ENCODE data around the gene EIF4E. TPM values are rescaled to one million over a fixed set of nuclear protein-coding genes. Genes with fewer than 3 reads are reported as not detected.
"Not testable (repeated sequence)": the region's sequence is repeated elsewhere in the genome, so short reads cannot be mapped to it uniquely, and the experiment has no call there.

EIF4E gene
- polyA plus RNA-seq, 4 donors, result 108 to 150 (median 123) TPM

DNA sequence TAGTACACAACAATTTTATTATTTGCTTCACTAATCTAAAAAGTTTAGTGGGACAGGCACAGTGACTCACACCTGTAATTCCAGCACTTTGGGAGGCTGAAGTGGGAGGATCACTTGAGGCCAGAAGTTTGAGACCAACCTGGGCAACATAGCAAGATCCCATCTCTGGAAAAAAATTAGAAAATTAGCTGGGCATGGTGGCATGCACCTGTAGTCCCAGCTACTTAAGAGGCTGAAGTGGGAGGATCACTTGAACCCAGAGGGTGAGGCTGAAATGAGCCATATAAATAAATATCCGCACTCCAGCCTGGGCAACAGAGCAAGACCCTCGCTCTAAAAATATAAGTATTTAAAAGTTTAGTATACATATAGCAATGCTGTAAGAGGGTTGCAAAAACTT, 42.6 kb downstream of the EIF4E start:
- not testable (repeated sequence) for DNase-seq (ENCODE audit: low read depth in 4 of 4, low spot score in 2 of 4)

DNA sequence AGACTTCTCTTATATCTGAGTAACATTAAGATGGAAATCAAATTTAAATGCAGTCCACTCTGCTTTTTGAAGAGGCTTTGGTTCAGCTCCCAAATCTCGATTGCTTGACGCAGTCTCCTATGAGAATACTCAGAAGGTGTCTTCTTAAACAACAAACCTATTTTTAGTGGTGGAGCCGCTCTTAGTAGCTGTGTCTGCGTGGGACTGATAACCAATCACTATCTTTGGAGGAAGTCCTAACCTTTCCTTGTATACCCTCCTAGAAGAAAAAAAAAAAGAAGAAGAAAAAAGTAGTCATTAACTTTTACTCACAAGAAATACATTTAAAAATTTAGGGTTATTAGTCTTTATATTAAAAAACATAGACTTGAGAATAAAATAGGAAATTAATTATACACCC, 48.0 kb downstream of the EIF4E start:
- DNase-seq (ENCODE audit: low read depth in 4 of 4, low spot score in 2 of 4), result not testable (repeated sequence)

DNA sequence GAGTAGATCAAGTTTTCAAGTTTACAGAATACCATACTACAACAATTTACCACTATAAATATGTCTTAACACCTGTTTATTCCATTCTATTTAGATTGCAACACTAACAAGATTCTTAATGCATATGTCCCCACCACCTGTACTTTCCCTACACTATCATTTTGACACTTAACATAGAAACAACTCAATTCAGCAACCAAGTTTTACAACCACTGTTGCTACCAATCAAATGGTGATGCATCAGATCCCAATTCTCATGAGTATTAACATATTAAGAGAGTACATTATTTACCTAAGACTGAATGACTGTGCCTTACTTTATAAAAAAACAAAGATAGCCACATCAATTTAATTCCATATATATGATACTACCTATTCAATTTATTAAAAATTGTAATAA, 49.4 kb downstream of the EIF4E start:
- no peak for DNase-seq (ENCODE audit: low read depth in 4 of 4, low spot score in 2 of 4)

DNA sequence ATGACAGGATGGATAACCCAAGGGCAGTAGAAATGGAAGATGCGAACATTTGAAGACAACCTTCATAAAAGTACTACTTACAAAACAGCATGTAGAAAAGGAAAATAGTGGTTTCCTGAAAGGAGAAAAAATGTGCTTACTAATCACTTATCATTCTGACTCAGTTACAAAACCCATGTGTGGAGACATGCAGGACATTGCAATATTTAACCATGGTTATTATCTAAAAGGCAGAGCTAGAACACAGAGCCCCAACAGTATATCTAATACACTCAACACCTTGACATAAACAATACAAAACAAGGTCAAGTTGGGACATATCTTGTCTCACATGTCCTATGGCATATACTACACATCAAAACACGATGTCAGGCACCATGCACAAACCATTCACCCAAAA, 55.9 kb downstream of the EIF4E start:
- no peak for DNase-seq (ENCODE audit: low read depth in 4 of 4, low spot score in 2 of 4)

DNA sequence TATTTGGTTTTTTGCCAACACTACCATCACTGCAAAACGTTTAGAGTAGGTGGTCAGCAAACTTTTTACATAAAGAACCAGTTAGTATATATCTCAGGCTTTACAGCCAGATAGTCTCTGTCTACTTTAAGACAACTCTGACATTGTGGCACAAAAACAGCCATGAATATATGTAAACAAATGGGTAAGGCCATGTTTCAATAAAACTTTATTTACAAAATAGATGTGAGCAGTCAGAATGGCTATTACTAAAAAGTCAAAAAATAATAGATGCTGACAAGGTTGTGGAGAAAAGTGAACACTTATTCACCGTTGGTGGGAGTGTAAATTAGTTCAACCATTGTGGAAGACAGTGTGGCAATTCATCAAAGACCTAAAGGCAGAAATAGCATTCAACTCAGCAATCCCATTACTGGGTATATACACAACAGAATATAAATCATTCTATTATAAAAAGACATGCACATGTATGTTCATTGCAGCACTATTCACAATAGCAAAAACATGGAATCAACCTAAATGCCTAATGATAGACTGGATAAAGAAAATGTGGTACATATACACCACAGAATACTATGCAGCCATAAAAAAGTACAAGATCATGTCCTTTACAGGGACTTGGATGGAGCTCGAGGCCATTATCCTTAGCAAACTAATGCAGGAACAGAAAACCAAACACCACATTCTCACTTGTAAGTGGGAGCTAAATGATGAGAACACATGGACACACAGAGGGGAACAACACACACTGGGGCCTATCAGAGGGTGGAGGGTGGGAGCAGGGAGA, 56.6 kb downstream of the EIF4E start:
- DNase-seq (ENCODE audit: low read depth in 4 of 4, low spot score in 2 of 4), result not testable (repeated sequence)

DNA sequence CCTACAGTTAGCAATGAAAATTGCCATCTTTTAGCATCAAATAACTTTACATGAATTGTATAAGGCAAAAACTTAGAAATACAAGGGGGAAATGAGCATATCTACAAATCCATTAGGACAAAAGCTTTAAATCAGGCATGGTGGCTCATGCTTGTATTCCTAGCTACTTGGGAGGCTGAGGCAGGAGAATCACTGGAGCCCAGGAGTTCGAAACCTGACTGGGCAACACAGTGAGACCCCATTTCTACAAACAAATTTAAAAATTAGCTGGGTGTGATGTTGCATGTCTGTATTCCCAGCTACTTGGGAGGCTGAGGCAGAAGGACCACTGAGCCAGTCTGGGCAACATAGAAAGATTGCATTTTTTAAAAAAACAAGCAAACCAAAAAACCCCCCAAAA, 61.3 kb downstream of the EIF4E start:
- DNase-seq (ENCODE audit: low read depth in 4 of 4, low spot score in 2 of 4), result no peak

DNA sequence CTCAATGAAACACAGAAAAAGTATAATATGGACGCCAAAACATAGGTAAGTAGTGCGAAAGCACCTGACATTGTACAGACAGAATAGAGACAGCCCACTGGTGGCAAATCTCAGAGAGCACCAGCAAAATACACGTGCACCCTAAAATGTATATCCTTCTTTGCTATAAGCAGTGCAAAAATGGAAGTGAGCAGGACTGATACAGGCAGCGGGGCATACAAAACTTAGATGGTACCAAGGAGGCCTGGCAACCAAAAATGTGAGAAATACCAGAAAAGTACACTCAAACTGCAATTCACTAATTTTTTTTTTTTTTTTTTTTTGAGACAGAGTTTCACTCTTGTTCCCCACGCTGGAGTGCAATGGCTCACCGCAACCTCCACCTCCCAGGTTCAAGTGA, 63.9 kb downstream of the EIF4E start:
- no peak for DNase-seq (ENCODE audit: low read depth in 4 of 4, low spot score in 2 of 4)

DNA sequence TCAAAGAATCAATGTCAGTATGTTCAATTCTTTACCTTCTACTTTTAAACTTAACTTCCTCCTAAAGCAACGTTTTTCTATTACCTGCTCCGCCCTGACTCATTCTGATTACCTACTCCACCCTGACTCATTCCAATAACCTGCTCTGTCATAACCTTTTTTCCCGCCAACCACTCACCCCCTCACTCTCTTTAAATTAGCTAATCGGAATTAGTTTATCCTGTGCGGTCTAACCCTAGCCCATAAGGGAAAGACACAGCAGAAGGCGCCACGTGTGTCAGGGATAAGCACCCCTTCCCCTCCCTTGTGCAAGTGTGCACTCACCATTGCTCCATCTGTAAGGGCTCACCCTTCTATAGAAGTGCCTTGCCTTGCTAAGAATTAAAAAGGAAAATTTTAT, 64.4 kb downstream of the EIF4E start:
- DNase-seq (ENCODE audit: low read depth in 4 of 4, low spot score in 2 of 4), result no peak

DNA sequence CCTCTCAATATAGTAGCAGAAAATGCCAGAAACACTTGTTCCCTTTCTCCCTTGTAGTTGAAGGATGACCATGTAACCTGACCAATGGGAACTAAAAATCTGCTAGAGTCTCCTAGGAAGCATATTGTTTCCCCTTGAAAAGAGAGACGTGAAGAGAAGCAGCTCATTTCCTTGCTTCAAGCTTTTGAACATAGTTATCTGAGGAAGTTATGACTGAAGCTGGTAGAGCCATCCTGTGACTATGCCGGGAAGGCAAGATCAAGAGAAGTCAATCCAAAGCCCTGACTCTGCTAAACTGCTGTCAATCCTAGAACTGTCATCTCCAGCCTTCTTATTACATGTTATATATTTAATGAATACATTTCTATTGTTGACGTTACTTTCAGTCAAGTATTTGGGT, 66.6 kb downstream of the EIF4E start:
- no peak for DNase-seq (ENCODE audit: low read depth in 4 of 4, low spot score in 2 of 4)

DNA sequence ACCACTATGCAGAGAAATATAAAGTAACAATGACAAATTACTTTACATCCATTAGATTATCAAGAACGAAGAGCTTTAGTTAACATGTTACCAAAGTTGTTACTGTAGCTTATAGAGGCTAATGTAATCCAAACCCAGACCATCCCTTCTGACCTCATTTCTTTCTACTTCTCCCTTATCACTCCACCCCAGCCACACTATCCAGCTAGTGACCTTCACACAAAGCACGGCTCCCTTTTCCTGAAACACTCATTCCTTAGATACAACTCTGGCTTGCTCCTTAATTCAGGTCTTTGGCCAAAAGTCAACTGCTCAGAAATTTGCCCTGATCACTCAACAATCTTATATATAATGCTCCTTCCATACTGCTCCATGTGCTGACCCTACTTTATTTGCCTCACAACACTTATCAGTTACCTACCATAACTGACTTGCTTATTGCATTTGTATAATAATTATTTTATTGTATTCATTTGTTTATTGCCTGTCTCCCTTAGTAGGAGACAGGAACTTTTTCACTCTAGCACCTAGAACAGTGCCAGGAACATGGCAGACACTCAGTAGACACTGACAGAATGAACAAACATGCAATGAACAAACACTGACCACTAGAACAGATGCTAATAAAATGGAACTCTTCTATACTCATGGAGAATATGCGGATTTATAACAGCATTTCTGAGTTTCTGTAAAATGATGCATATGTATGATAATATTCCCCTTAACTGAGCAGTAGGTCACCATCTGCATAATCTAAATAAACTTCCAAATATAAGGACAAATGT, 67.6 kb downstream of the EIF4E start:
- no peak for DNase-seq (ENCODE audit: low read depth in 4 of 4, low spot score in 2 of 4)

DNA sequence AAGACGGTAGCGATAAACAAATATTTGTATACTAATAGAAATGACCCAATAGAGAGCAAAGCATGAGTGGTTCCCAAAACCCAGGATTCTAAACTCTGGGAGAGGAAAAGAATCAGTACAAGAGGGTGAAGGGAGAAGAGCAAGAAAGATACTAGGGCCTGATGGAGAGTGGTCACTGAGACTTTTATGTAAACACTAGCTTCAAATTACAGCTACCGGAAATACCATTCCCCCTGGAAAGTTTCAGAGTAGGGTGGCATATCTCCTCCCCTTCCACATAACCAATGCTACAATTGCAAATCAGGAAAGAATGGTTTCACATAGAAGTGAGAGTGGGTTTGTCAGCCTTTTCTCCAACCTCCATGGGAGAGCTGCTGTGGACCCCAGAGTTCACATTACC, 77.1 kb downstream of the EIF4E start:
- no peak for DNase-seq (ENCODE audit: low read depth in 4 of 4, low spot score in 2 of 4)

DNA sequence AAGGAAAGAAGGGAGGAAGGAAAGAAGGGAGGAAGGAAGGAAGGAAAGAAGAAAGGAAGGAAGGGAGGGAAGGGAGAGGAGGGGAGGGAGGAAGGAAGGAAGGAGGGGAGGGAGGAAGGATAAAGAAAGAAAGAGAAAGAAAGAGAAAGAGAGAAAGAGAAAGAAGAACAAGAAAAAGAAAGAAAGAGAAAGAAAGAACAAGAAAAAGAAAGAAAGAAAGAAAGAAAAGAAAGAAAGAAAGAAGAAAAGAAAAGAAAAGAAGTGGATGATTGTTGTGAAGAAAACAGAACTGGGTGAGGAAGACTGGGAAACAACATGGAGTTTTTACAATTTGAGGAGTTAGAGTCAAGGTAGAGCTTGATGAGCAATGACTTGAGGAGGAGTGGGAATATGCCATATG, 78.0 kb downstream of the EIF4E start:
- DNase-seq (ENCODE audit: low read depth in 4 of 4, low spot score in 2 of 4), result no peak

DNA sequence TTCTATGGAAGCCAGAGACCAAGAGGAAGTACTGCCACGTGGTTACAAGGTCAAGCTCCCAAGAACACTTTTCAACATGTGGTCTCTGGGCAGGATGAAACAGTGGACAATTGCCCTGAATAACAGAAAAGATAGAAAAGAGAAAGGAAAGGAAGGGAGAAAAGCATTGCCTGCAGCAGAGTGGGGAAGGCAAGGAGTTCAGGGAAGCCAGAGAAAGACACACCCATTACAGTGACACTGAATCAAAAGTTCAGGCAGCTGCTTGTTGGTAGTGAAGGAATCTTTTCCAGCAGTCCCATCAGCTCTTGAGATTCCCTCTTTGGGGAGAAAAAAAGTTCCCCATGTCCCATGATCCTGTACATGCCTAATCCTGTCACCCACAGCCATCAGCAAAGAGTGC, 80.5 kb downstream of the EIF4E start:
- DNase-seq (ENCODE audit: low read depth in 4 of 4, low spot score in 2 of 4), result no peak

DNA sequence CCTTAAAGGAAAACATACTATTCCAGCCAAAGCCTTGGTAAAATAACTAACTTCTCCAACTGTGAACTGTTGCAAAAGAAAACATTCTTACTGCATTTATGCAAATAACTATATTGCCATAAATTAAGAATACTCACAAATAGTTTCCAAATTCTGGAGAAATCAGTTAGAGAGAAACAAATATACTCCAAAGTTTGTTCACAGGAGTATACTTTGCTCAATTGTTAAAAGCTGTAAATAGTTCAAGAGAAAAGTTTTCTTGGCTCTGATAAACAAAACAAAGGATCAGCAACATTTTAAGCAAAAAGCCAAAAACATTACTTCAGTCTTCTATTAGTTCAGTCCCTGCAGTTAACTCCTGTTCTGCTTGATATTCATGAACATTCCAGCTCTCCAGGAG, 83.0 kb downstream of the EIF4E start:
- DNase-seq (ENCODE audit: low read depth in 4 of 4, low spot score in 2 of 4), result no peak

DNA sequence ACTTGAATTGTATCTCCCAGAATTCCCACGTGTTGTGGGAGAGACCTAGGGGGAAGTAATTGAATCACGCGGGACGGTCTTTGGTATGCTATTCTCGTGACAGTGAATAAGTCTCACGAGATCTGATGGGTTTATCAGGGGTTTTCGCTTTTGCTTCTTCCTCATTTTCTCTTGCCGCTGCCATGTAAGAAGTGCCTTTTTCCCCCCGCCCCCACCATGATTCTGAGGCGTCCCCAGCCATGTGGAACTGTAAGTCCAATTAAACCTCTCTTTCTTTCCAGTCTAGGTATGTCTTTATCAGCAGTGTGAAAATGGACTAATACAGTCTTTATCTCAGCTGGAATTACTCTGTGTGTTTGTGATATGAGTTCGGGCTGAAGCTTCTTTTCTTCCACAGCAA, 86.0 kb downstream of the EIF4E start:
- DNase-seq (ENCODE audit: low read depth in 4 of 4, low spot score in 2 of 4), result not testable (repeated sequence)

DNA sequence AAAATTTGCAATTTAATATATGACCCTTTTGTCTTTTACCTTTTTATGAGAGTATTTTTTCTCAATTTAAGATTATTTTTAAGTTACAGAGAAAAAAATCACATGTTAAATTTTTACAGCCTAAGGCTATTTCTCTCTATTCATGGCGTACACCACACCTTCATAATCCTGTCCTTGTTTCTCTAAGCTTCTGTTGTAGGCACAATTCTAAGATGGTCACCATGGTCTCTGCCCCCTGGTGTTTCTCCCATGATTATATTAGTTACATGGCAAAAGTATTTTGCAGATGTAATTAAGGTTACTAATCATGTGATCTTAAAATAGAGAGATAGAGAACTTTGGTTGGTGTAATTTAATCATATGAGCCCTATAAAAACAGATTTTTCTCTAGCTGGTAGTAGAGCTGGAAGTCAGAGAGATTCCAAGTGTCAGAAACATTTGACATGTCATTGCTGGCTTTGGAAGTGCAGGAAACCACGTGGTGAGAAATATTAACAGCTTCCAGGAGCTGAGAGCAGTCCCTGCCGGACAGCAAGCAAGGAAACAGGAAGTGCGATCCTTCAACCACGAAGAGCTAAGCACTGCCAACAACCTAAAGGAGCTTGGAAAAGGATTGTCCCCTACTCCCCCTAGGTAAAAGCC, 89.8 kb downstream of the EIF4E start:
- DNase-seq (ENCODE audit: low read depth in 4 of 4, low spot score in 2 of 4), result no peak

DNA sequence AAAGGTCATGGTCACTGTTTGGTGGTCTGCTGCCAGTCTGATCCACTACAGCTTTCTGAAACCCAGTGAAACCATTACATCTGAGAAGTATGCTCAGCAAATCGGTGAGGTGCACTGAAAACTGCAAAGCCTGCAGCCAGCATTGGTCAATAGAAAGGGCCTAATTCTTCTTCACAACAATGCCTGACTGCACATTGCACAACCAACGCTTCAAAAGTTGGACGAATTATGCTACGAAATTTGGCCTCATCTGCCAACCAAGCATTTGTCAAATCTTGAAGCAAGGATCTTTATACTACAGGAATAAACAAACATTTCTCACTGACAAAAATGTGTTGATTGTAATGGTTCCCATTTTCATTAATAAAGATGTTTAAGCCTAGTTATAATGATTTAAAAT, 90.4 kb downstream of the EIF4E start:
- no peak for DNase-seq (ENCODE audit: low read depth in 4 of 4, low spot score in 2 of 4)

DNA sequence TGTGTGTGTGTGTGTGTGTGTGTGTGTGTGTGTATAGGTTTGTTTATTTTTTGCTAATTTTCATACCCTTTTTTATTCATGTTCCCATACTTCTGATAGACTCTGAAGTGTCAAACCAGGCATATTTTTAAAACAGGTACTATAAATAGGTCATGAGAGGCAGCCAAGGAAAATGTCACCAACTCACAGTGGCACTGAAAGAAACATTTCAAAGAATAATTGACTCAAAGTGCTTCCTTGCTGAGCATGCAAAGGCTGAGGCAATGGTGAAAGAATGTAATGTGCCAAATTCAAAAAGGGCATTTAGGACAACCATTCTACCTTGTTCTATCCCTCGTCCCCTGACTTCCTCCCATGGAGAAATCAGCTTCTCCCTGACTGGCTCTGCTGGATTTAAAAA, 95.5 kb downstream of the EIF4E start:
- no peak for DNase-seq (ENCODE audit: low read depth in 4 of 4, low spot score in 2 of 4)

DNA sequence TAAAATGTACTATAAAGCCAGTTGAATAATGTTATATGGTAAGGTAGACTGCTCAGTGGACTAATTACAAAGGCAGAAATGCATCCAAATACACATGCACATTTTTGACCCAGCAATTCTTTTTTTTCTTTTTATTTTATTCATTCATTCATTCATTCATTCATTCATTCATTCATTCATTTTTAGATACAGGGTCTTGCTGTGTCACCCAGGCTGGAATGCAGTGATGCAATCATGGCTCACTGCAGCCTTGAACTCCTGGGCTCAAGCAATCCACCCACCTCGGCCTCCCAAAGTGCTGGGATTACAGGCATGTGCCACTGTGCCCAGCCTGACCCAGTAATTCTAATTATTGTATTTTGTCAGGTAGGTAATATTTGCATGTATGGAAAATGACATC, 97.9 kb downstream of the EIF4E start:
- DNase-seq (ENCODE audit: low read depth in 4 of 4, low spot score in 2 of 4), result not testable (repeated sequence)
